ENCODE measurements around the gene CIAPIN1. TPM values are rescaled to one million over a fixed set of nuclear protein-coding genes. Genes with fewer than 3 reads are reported as not detected.

Gene CIAPIN1
- total RNA-seq, 1 experiment from 2014 or later: 82.8 TPM

DNA sequence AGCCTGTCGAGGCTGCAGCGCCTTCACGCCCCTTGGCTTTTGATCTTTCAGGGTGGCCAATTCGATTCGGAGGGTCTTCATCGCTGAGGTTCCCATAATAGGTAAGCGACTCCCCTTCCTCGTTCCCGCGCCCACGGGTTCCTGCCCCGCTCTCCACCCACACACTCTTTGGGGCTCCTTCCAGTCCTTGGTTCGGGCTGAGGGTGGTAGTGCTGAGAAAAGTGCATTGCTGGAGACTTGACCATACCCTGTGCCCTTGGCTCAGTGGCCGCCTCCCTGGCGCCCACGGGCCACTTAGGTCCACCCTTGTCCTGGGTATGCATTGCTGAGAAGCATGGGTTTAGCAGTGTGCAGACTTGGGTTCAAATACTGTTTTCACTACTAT is 15.8 kb upstream of the CIAPIN1 start:
- H3K4me1 ChIP-seq (ENCODE audit: insufficient read depth, low read length): no peaks in the 10 kb centered on the region
- no peak for DNase-seq
- H2BK5ac ChIP-seq (ENCODE audit: insufficient read length, low read length): no peak overlapping the region
- no peak overlapping the region for H3T11ph ChIP-seq (ENCODE audit: low read length)
- no peak overlapping the region for H3K56ac ChIP-seq (ENCODE audit: insufficient read length, low read depth, low read length)
- H3K79me2 ChIP-seq (ENCODE audit: insufficient read depth, low read length): peaks cover 7% of the 10 kb centered on the region; the same call in 1 of the 2 replicates
- H3K18ac ChIP-seq (ENCODE audit: insufficient read length, low read depth, low read length): no peak overlapping the region
- no peaks in the 10 kb centered on the region for H3K79me1 ChIP-seq (ENCODE audit: insufficient read depth, low read depth, low read length, poor library complexity, severe bottlenecking)
- no peaks in the 10 kb centered on the region for H4K20me1 ChIP-seq (ENCODE audit: control insufficient read depth, insufficient read depth, insufficient read length)
- TF ChIP-seq, protein P1, sequence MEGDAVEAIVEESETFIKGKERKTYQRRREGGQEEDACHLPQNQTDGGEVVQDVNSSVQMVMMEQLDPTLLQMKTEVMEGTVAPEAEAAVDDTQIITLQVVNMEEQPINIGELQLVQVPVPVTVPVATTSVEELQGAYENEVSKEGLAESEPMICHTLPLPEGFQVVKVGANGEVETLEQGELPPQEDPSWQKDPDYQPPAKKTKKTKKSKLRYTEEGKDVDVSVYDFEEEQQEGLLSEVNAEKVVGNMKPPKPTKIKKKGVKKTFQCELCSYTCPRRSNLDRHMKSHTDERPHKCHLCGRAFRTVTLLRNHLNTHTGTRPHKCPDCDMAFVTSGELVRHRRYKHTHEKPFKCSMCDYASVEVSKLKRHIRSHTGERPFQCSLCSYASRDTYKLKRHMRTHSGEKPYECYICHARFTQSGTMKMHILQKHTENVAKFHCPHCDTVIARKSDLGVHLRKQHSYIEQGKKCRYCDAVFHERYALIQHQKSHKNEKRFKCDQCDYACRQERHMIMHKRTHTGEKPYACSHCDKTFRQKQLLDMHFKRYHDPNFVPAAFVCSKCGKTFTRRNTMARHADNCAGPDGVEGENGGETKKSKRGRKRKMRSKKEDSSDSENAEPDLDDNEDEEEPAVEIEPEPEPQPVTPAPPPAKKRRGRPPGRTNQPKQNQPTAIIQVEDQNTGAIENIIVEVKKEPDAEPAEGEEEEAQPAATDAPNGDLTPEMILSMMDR (conservative IDR thresholded peaks at IDR 0.05): no peak
- no peak overlapping the region for H2BK120ac ChIP-seq (ENCODE audit: low read depth, low read length, poor library complexity, severe bottlenecking)
- H2AK5ac ChIP-seq (ENCODE audit: insufficient read length, low read length): no peak overlapping the region
- no peak overlapping the region for H3K27ac ChIP-seq (ENCODE audit: insufficient read length, low read depth, low read length)
- H3K4me2 ChIP-seq (ENCODE audit: insufficient read depth, insufficient read length, low read length): peak overlapping the region; percentile 91
- H3K27me3 Mint-ChIP-seq (ENCODE audit: low read depth): no peaks in the 10 kb centered on the region
- H4K8ac ChIP-seq (replicated peaks; ENCODE audit: insufficient read length, low read depth, low read length): peak overlapping the region; percentile 53
- H3K4ac ChIP-seq (ENCODE audit: low read depth, low read length): no peak overlapping the region
- no peaks in the 10 kb centered on the region for H3K9me3 ChIP-seq (ENCODE audit: control insufficient read depth, low read depth, low read length)
- H2BK20ac ChIP-seq (ENCODE audit: low read depth, low read length, poor library complexity, severe bottlenecking): no peak overlapping the region
- peaks cover 3 to 6% of the 10 kb centered on the region in 2 experiments for H3K4me1 Mint-ChIP-seq
- no peak overlapping the region for H4K5ac ChIP-seq (ENCODE audit: insufficient read length, low read depth, low read length)
- peaks cover 22 to 78% (median 49%) of the 10 kb centered on the region in 3 experiments; a peak in 6 of 7 replicates for H3K36me3 Mint-ChIP-seq (ENCODE audit: insufficient read depth in 1 of 3, low read depth in 3 of 3)
- H3K23ac ChIP-seq (ENCODE audit: insufficient read length, low read depth, low read length): no peak overlapping the region
- no peak overlapping the region for H2AFZ ChIP-seq (ENCODE audit: low read length)
- H3K4me3 Mint-ChIP-seq: peak overlapping the region; percentile 99 to 100
- peak overlapping the region; percentile 79 for H3K9ac ChIP-seq (ENCODE audit: extremely low read depth, insufficient read length, low read length)
- H3K27ac Mint-ChIP-seq: peak overlapping the region; percentile 92 to 100 (median 92); a peak in 5 of 7 replicates
- H3K9me3 Mint-ChIP-seq: no peaks in the 10 kb centered on the region
- H3K23me2 ChIP-seq (ENCODE audit: insufficient read length, low read depth, low read length, poor library complexity, severe bottlenecking): peaks cover 4% of the 10 kb centered on the region
- H3K27me3 ChIP-seq (ENCODE audit: insufficient read depth, low read length): no peaks in the 10 kb centered on the region
- no CpG with 5 or more reads among the region's 16 CpGs for WGBS (ENCODE audit: extremely low coverage, insufficient read length, low lambda C conversion rate)
- H2BK12ac ChIP-seq (ENCODE audit: insufficient read length, low read depth, low read length): no peak overlapping the region
- H4K91ac ChIP-seq (ENCODE audit: insufficient read length, low read depth, low read length): no peak overlapping the region
- 0 out of 2 replicates have a peak overlapping the region, but pooled peaks have one; percentile 8 for H3K14ac ChIP-seq (ENCODE audit: insufficient read depth, low read length)
- H2BK15ac ChIP-seq (ENCODE audit: low read depth, low read length): no peak overlapping the region

All from H9 (cell line).